KOPT-K1 (cell line): ENCODE data around the gene LGALS9.
A peak's percentile ranks its signal among the peaks of the same experiment; 100 is the strongest.

ENCODE experiments used
- H3K27ac ChIP-seq: fragments of 200-600 bp; sonication (generic); 2 replicates; pipeline ENCODE4 v1.5.1; 2016; ENCODE audit warnings: antibody characterized with exemption, mild to moderate bottlenecking, low read depth, low read length; ENCODE audit not compliant: poor library complexity, severe bottlenecking
- H3K36me3 ChIP-seq: fragments of 200-600 bp; sonication (generic); 2 replicates; pipeline ENCODE4 v1.5.1; 2017; ENCODE audit warnings: antibody characterized with exemption, mild to moderate bottlenecking, low read length, moderate library complexity; ENCODE audit not compliant: insufficient read depth
- H3K9me3 ChIP-seq: fragments of 200-600 bp; sonication (generic); 2 replicates; pipeline ENCODE4 v1.5.1; 2017; ENCODE audit warnings: antibody characterized with exemption, low read length, mild to moderate bottlenecking; ENCODE audit not compliant: insufficient read depth, poor library complexity, severe bottlenecking

The LGALS9 gene

GRCh38 chr17:27630607-27631410 is at the start of gene LGALS9:
Gene LGALS9 (plus strand): TSS chr17:27631188. CDS start chr17:27631266, 78 bp downstream.
- Histone ChIP-seq H3K9me3 (no peaks in the 10 kb centered on the region), H3K27ac (peak within 1 kb of the TSS; percentile 68), H3K36me3 (no peaks in the 10 kb centered on the region)

- no peaks in the 10 kb centered on the region for H3K36me3 ChIP-seq
These were observed 48.3 kb upstream of the LGALS9 start for GRCh38 chr17:27582696-27583095.

GRCh38 chr17:27585153-27585681 is 45.8 kb upstream of the LGALS9 start:
- H3K27ac ChIP-seq, result no peak overlapping the region
- H3K36me3 ChIP-seq, result no peaks in the 10 kb centered on the region
- H3K9me3 ChIP-seq, result no peaks in the 10 kb centered on the region

More at GRCh38 chr17:27582696-27583095, 48.3 kb upstream of the LGALS9 start:
- Histone ChIP-seq H3K27ac (no peak overlapping the region), H3K9me3 (no peaks in the 10 kb centered on the region)

- no peaks in the 10 kb centered on the region for H3K36me3 ChIP-seq
- H3K27ac ChIP-seq, result no peak overlapping the region
These were observed 45.2 kb upstream of the LGALS9 start for GRCh38 chr17:27585792-27586191.

GRCh38 chr17:27586203-27586721 is 44.7 kb upstream of the LGALS9 start:
- Histone ChIP-seq H3K27ac (no peak overlapping the region), H3K9me3 (no peaks in the 10 kb centered on the region), H3K36me3 (no peaks in the 10 kb centered on the region)

More at GRCh38 chr17:27585792-27586191, 45.2 kb upstream of the LGALS9 start:
- H3K9me3 ChIP-seq, result no peaks in the 10 kb centered on the region

GRCh38 chr17:27588354-27588753 is 42.6 kb upstream of the LGALS9 start:
- H3K9me3 ChIP-seq, result no peaks in the 10 kb centered on the region
- H3K36me3 ChIP-seq, result no peaks in the 10 kb centered on the region
- no peak overlapping the region for H3K27ac ChIP-seq

- no peaks in the 10 kb centered on the region for H3K9me3 ChIP-seq
- no peaks in the 10 kb centered on the region for H3K36me3 ChIP-seq
- H3K27ac ChIP-seq, result no peak overlapping the region
These were observed 40.1 kb upstream of the LGALS9 start for GRCh38 chr17:27590864-27591263.

- no peaks in the 10 kb centered on the region for H3K36me3 ChIP-seq
- no peak overlapping the region for H3K27ac ChIP-seq
- no peaks in the 10 kb centered on the region for H3K9me3 ChIP-seq
These were observed 39.0 kb upstream of the LGALS9 start for GRCh38 chr17:27591986-27592385.

- Histone ChIP-seq H3K9me3 (no peaks in the 10 kb centered on the region), H3K27ac (no peak overlapping the region), H3K36me3 (no peaks in the 10 kb centered on the region)
These were observed 37.6 kb upstream of the LGALS9 start for GRCh38 chr17:27593232-27593856.

- no peaks in the 10 kb centered on the region for H3K9me3 ChIP-seq
- H3K27ac ChIP-seq, result no peak overlapping the region
- H3K36me3 ChIP-seq, result no peaks in the 10 kb centered on the region
These were observed 37.1 kb upstream of the LGALS9 start for GRCh38 chr17:27593857-27594255.

GRCh38 chr17:27595208-27595607 is 35.8 kb upstream of the LGALS9 start:
- Histone ChIP-seq H3K36me3 (no peaks in the 10 kb centered on the region), H3K27ac (no peak overlapping the region), H3K9me3 (no peaks in the 10 kb centered on the region)

GRCh38 chr17:27596096-27596495 is 34.9 kb upstream of the LGALS9 start:
- H3K9me3 ChIP-seq, result no peaks in the 10 kb centered on the region
- H3K27ac ChIP-seq, result no peak overlapping the region
- H3K36me3 ChIP-seq, result no peaks in the 10 kb centered on the region

GRCh38 chr17:27596566-27597187 is 34.3 kb upstream of the LGALS9 start:
- H3K36me3 ChIP-seq, result no peaks in the 10 kb centered on the region
- H3K9me3 ChIP-seq, result no peaks in the 10 kb centered on the region
- no peak overlapping the region for H3K27ac ChIP-seq

- Histone ChIP-seq H3K36me3 (no peaks in the 10 kb centered on the region), H3K27ac (no peak overlapping the region), H3K9me3 (no peaks in the 10 kb centered on the region)
These were observed 33.8 kb upstream of the LGALS9 start for GRCh38 chr17:27597188-27597580.

- no peaks in the 10 kb centered on the region for H3K36me3 ChIP-seq
- no peak overlapping the region for H3K27ac ChIP-seq
- H3K9me3 ChIP-seq, result no peaks in the 10 kb centered on the region
These were observed 33.1 kb upstream of the LGALS9 start for GRCh38 chr17:27597783-27598320.
